Mesendoderm (in vitro differentiated cells): ENCODE data around the gene GNPDA1.
A peak's percentile ranks its signal among the peaks of the same experiment; 100 is the strongest.
"Not testable (repeated sequence)": the region's sequence is repeated elsewhere in the genome, so short reads cannot be mapped to it uniquely, and the experiment has no call there.

Source experiments
- DNase-seq: peaks from one replicate; pipeline ENCODE4 v3.0.0; 2013
- H2AK5ac ChIP-seq: 2 replicates; pipeline ENCODE4 v1.6.1; 2013; ENCODE audit warnings: low read length, inconsistent platforms
- H2BK120ac ChIP-seq: 2 replicates; pipeline ENCODE4 v1.6.1; 2013; ENCODE audit warnings: low read depth, mild to moderate bottlenecking, low read length, moderate library complexity, mixed read lengths
- H2BK15ac ChIP-seq: replicated peaks from 2 replicates; pipeline ENCODE4 v1.6.1; 2013; ENCODE audit warnings: low read depth, mild to moderate bottlenecking, moderate library complexity
- H2BK5ac ChIP-seq: 2 replicates; pipeline ENCODE4 v1.6.1; 2013; ENCODE audit warnings: low read length, inconsistent platforms
- H3K18ac ChIP-seq: 2 replicates; pipeline ENCODE4 v1.6.1; 2013; ENCODE audit warnings: mild to moderate bottlenecking, low read length, mixed read lengths
- H3K23ac ChIP-seq: one replicate; pipeline ENCODE4 v1.6.1; 2013; ENCODE audit warnings: low read length
- H3K27ac ChIP-seq: 2 replicates; pipeline ENCODE4 v1.5.1; 2013; ENCODE audit warnings: low read depth, mild to moderate bottlenecking, inconsistent platforms, low read length, moderate library complexity
- H3K27me3 ChIP-seq: 2 replicates; pipeline ENCODE4 v1.6.1; 2013; ENCODE audit warnings: low read length, control low read depth, mild to moderate bottlenecking, inconsistent platforms; ENCODE audit not compliant: insufficient read depth, poor library complexity
- H3K36me3 ChIP-seq: 2 replicates; pipeline ENCODE4 v1.6.1; 2013; ENCODE audit warnings: low read length, inconsistent platforms; ENCODE audit not compliant: control insufficient read depth, insufficient read depth
- H3K4ac ChIP-seq: one replicate; pipeline ENCODE4 v1.6.1; 2013; ENCODE audit warnings: low read depth, mild to moderate bottlenecking, low read length, moderate library complexity
- H3K4me1 ChIP-seq: 2 replicates; pipeline ENCODE4 v1.6.1; 2013; ENCODE audit warnings: low read depth, low read length, inconsistent platforms; ENCODE audit not compliant: control insufficient read depth
- H3K4me2 ChIP-seq: 2 replicates; pipeline ENCODE4 v1.6.1; 2013; ENCODE audit warnings: low read length
- H3K4me3 ChIP-seq: 2 replicates; pipeline ENCODE4 v1.5.1; 2013; ENCODE audit warnings: mild to moderate bottlenecking, low read length
- H3K56ac ChIP-seq: one replicate; pipeline ENCODE4 v1.6.1; 2013; ENCODE audit warnings: low read length
- H3K79me1 ChIP-seq: 2 replicates; pipeline ENCODE4 v1.6.1; 2013; ENCODE audit warnings: low read length, inconsistent platforms
- H3K79me2 ChIP-seq: 2 replicates; pipeline ENCODE4 v1.6.1; 2013; ENCODE audit warnings: mild to moderate bottlenecking, low read length; ENCODE audit not compliant: control insufficient read depth, insufficient read depth
- H3K9ac ChIP-seq: 2 replicates; pipeline ENCODE4 v1.6.1; 2013; ENCODE audit warnings: low read length, inconsistent platforms
- H4K5ac ChIP-seq: one replicate; pipeline ENCODE4 v1.6.1; 2013; ENCODE audit warnings: low read length
- H4K8ac ChIP-seq: one replicate; pipeline ENCODE4 v1.6.1; 2013; ENCODE audit warnings: low read depth, mild to moderate bottlenecking, control low read depth, low read length, moderate library complexity
- WGBS: extraction: QIAGEN DNeasy Blood & Tissue Kit; methylation state at CpG from one replicate; pipeline ENCODE4 v1.1.7; 2013; ENCODE audit warnings: low lambda C conversion rate, missing lambda C conversion rate; ENCODE audit not compliant: insufficient coverage; ENCODE audit errors: extremely low coverage; 5-methylcytosine and 5-hydroxymethylcytosine counted together

The GNPDA1 gene

DNA sequence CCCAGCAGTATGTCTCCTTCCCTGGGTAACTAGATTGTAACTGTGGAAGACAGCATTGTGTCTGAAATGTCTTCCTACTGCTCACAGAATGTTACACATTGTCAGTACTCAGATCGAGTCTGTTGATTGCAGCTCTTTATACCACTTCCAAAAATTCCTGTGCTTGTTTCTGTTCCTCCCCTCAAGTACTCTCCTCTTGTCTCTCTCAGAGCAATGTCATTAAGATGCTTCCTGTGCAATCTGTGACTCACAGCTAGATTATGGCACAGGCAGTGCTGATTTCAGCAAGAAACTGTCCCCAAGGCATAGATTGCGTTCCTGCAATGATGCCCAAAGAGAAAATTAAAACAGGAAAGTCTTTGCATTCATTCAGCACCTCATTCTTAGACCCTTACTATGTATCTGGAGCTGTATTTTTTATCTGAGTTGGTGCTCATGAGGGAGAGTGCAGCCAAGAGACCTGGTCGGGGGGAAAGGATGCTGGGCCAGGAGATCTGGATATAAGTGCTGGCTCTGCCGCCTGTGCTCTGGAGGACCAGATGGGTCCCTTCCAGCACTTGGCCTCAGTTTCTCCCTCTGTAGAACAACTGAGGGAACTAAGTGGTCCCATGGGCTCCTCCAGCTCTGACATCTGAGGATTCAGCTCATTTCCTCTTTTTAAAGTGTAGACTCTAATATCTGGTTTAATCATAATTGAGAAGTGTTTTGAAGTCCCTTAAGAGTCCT, 40.8 kb upstream of the GNPDA1 start:
- no peak overlapping the region for H3K56ac ChIP-seq

DNA sequence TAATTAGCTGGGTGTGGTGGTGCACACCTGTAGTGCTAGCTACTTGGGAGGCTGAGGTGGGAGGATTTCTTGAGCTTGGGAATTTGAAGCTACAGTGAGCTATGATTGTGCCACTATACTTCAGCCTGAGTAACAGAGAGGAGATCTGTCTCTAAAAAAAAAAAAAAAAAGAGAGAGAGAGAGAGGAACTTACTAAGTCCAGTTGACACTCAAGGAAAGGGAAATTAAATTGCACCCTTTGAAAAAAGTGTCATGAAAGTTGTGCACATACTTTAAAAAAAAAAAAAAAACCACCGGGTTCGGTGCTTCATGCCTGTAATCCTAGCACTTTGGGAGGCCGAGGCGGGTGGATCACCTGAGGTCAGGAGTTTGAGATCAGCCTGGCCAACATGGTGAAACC, 39.2 kb upstream of the GNPDA1 start:
- H3K27ac ChIP-seq, H3K79me2 ChIP-seq, H3K27me3 ChIP-seq, H3K18ac ChIP-seq, H3K4me2 ChIP-seq, H3K23ac ChIP-seq, H2BK5ac ChIP-seq, H4K5ac ChIP-seq, H3K4ac ChIP-seq, H3K4me3 ChIP-seq, H2BK15ac ChIP-seq, H2BK120ac ChIP-seq, H2AK5ac ChIP-seq, H3K4me1 ChIP-seq, H3K36me3 ChIP-seq, DNase-seq, H3K9ac ChIP-seq, H3K79me1 ChIP-seq, H4K8ac ChIP-seq, H3K56ac ChIP-seq: not testable (repeated sequence)
- no CpG with 5 or more reads among the region's 4 CpGs for WGBS

More for the DNA sequence above, 40.8 kb upstream of the GNPDA1 start:
- Histone ChIP-seq H4K5ac (no peak overlapping the region), H3K4me3 (no peak overlapping the region), H4K8ac (no peak overlapping the region), H2BK5ac (no peak overlapping the region), H3K36me3 (no peaks in the 10 kb centered on the region), H2BK120ac (no peak overlapping the region), H3K9ac (no peak overlapping the region), H2BK15ac (no peak overlapping the region), H3K18ac (no peak overlapping the region), H3K79me2 (no peaks in the 10 kb centered on the region), H2AK5ac (no peak overlapping the region), H3K27ac (no peak overlapping the region), H3K79me1 (no peaks in the 10 kb centered on the region), H3K4me2 (no peak overlapping the region), H3K27me3 (no peaks in the 10 kb centered on the region), H3K4ac (no peak overlapping the region), H3K4me1 (no peaks in the 10 kb centered on the region), H3K23ac (no peak overlapping the region)
- WGBS: no CpG with 5 or more reads among the region's 4 CpGs
- DNase-seq: peak; percentile 90

DNA sequence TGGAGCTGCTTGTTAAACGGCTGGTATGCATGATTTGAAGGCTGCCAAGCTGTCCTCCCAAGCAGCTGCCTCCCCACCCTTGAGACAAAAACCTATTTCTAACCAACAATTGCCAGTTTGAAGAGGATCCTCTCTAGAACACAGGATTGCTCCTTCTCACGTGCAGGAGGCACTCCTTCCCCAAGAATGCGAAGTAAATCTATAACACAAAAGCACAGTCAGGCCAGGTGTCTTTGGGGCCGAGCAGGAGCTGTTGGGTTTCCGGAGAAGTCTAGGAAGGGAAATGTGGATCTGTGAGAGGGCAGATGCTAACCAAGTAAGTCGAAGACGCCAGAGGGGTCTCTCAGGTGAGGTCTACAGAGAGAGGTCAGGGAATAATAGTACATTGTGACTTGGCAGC, 35.4 kb upstream of the GNPDA1 start:
- no peak overlapping the region for H3K9ac ChIP-seq
- no peak overlapping the region for H3K27ac ChIP-seq
- no peaks in the 10 kb centered on the region for H3K4me1 ChIP-seq
- no peaks in the 10 kb centered on the region for H3K36me3 ChIP-seq
- H2BK5ac ChIP-seq: no peak overlapping the region
- peak overlapping the region; percentile 15 for H3K56ac ChIP-seq
- peak; percentile 15 for DNase-seq
- no peak overlapping the region for H3K4me3 ChIP-seq
- H3K23ac ChIP-seq: no peak overlapping the region
- H2AK5ac ChIP-seq: no peak overlapping the region
- no peak overlapping the region for H3K4ac ChIP-seq
- no peaks in the 10 kb centered on the region for H3K79me2 ChIP-seq
- no peak overlapping the region for H2BK15ac ChIP-seq
- no peaks in the 10 kb centered on the region for H3K27me3 ChIP-seq
- WGBS: no CpG with 5 or more reads among the region's 7 CpGs
- no peak overlapping the region for H4K8ac ChIP-seq
- H3K18ac ChIP-seq: no peak overlapping the region
- H2BK120ac ChIP-seq: no peak overlapping the region
- H3K4me2 ChIP-seq: no peak overlapping the region
- no peaks in the 10 kb centered on the region for H3K79me1 ChIP-seq
- H4K5ac ChIP-seq: no peak overlapping the region

DNA sequence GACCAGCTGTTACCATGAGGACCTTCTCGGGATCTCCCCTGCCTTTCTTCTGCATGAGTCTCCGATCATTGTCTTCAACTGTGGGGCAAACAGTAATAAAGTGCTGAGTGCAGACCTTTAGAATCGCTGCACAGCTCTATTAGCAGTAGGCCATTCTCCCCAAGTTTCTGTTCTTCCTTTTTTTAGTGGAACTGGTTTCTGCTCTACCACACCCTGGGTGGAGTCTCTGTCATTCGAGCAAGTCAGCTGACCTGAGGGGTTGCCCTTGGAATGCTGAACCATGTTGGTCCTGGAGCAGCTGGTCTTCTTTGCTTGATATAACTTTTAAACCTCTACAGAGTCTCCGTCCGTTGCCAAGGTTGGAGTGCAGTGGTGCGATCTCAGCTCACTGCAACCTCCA, 33.4 kb upstream of the GNPDA1 start:
- DNase-seq: no peak
- H3K4me3 ChIP-seq: no peak overlapping the region
- no peaks in the 10 kb centered on the region for H3K27me3 ChIP-seq
- H3K27ac ChIP-seq: no peak overlapping the region
- H3K56ac ChIP-seq: no peak overlapping the region
- H2BK5ac ChIP-seq: no peak overlapping the region
- H2BK120ac ChIP-seq: no peak overlapping the region
- no peak overlapping the region for H3K4ac ChIP-seq
- H3K4me1 ChIP-seq: no peaks in the 10 kb centered on the region
- H3K23ac ChIP-seq: no peak overlapping the region
- no peak overlapping the region for H4K8ac ChIP-seq
- H2BK15ac ChIP-seq: no peak overlapping the region
- H2AK5ac ChIP-seq: no peak overlapping the region
- no peak overlapping the region for H3K9ac ChIP-seq
- no peak overlapping the region for H3K18ac ChIP-seq
- H3K4me2 ChIP-seq: no peak overlapping the region
- H4K5ac ChIP-seq: no peak overlapping the region
- H3K79me1 ChIP-seq: no peaks in the 10 kb centered on the region
- no peaks in the 10 kb centered on the region for H3K79me2 ChIP-seq
- no peaks in the 10 kb centered on the region for H3K36me3 ChIP-seq
- WGBS: no CpG with 5 or more reads among the region's 7 CpGs

DNA sequence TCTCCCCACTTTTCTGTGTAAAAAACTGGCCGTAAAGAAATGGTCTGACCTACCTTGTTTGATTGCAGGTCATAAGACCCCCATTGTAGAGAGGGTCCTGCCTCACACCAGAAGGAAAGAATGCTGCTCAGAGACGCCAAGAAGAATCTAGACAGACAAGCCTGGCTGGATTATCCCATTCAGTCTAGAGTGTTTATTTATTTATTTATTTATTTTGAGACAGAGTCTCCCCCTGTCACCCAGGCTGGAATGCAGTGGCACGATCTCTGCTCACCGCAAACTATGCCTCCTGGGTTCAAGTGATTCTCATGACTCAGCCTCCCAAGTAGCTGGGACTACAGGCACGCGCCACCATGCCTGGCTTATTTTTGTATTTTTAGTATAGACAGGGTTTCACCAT, 28.1 kb upstream of the GNPDA1 start:
- H3K23ac ChIP-seq, H2BK15ac ChIP-seq, H3K9ac ChIP-seq, H3K4me2 ChIP-seq, H2BK120ac ChIP-seq, DNase-seq, H3K18ac ChIP-seq, H4K8ac ChIP-seq, H3K27ac ChIP-seq, H3K79me2 ChIP-seq, H3K56ac ChIP-seq, H4K5ac ChIP-seq, H3K4me1 ChIP-seq, H3K27me3 ChIP-seq, H3K79me1 ChIP-seq, H3K4me3 ChIP-seq, H3K4ac ChIP-seq, H2BK5ac ChIP-seq, H2AK5ac ChIP-seq, H3K36me3 ChIP-seq: not testable (repeated sequence)
- no CpG with 5 or more reads among the region's 6 CpGs for WGBS

DNA sequence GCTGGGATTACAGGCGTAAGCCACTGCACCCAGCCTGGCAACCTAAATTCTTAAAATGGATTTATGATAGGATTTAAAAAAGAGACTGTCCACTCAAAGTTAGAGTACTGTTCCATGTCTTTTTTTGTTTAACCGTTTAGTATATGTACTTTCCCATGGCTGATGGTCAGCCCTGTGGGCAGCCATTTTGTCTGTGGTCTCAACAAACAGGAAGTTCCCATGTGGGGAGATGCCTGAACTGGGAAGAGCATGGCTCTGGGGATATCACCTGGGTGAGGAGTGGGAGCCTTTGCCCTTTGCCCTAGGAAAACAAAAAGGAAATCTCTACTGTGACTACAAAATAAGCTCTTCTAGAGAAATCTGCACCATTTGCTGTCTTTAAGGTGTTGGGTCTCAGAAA, 27.5 kb upstream of the GNPDA1 start:
- Histone ChIP-seq H3K4me3 (no peak overlapping the region), H4K5ac (no peak overlapping the region), H4K8ac (no peak overlapping the region), H2AK5ac (no peak overlapping the region), H3K18ac (no peak overlapping the region), H3K4me1 (no peaks in the 10 kb centered on the region), H2BK15ac (no peak overlapping the region), H3K4me2 (no peak overlapping the region), H3K27ac (no peak overlapping the region), H2BK5ac (no peak overlapping the region), H3K27me3 (no peaks in the 10 kb centered on the region), H2BK120ac (no peak overlapping the region), H3K4ac (no peak overlapping the region), H3K56ac (no peak overlapping the region), H3K79me2 (no peaks in the 10 kb centered on the region), H3K79me1 (no peaks in the 10 kb centered on the region), H3K9ac (no peak overlapping the region), H3K36me3 (no peaks in the 10 kb centered on the region), H3K23ac (no peak overlapping the region)
- WGBS: no CpG with 5 or more reads among the region's 2 CpGs
- DNase-seq: no peak
